ENCODE data around the gene CREBBP.
A peak's percentile ranks its signal among the peaks of the same experiment; 100 is the strongest.

Gene CREBBP

DNA sequence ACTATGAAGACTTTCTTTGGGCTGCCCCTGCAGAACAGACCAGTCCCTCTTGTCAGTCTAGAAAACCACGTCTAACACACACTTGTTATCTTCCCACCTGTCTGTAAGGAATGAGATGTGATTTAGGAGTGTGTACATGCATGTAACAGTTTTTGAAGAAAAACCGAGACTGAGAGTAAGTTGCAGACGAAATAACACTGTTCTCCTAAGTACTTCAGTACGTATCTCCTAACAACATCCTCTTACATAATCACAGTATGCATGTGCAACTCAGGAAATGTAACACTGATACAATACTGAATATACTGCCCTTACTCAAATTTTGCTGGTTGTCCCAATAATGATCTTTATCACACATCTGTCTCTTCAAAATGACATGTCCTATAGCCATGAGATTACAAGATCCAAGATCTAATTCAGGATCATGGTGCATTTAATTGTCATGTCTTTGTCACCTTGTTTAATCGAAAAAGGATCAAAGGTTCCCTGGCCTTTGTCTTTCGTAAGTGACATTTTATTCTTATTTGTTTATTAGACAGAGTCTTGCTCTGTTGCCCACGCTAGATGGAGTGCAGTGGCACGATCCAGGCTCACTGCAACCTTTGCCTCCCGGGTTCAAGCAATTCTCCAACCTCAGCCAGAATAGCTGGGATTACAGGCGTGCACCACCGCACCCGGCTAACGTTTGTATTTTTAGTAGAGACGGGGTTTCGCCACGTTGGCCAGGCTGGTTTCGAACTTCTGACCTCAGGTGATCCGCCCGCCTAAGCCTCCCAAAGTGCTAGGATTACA is 25.6 kb downstream of the CREBBP start:
- no peak for DNase-seq

DNA sequence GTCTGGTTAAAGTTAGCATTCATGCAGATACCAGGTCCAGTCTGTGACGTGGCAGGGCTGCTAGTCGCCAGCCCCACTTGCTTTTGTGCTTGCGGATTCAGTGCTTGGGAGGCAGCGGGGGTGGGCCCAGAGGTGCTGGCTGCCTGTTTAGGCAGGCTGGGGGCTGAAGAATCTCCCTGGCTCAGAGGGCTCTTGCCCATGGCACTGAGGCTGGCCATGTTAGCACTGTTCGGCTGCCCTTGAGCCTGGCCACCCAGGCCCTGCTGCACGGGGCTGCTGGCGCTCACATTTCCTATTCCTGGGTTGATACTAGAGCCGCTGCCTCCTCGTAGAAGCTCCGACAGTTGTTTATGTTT is 30.0 kb downstream of the CREBBP start:
- no peak for DNase-seq

DNA sequence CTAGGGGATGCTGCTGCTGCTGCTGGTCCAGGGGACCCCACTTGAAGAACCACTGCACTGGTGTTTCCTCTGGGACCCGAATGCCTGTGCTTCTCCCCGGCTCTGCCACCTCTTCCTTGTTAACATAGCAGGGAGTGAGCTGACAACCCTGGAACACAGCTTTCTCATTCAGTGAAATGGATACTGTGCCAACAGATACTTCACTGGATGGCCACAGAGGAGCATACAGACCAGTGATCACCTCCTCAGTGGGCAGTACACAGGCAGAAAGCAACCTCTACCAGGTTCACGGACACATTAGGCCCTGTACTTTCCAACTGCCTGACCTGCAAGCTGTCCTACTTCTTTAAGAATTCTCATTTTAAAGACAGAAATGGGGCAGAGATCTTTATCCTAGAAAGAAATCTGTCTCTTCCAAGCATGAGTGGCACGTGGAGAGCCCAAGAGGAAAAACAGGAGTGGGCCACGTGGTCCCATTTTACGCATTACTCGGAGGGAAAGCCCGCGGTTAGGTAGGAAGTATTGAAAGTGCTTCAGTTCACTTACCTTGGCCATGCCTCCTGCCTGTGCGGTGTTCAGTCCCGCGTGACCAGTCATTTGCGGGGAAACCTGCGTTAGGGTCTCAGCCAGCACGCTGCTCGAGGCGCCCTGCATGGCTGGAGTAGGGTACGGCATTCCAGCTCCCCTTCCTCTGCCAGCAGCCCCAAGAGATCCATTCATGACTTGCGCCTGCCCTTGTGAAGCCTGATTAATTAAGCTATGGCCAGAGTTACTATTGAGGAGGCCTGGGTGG is 30.6 kb downstream of the CREBBP start:
- DNase-seq = no peak

DNA sequence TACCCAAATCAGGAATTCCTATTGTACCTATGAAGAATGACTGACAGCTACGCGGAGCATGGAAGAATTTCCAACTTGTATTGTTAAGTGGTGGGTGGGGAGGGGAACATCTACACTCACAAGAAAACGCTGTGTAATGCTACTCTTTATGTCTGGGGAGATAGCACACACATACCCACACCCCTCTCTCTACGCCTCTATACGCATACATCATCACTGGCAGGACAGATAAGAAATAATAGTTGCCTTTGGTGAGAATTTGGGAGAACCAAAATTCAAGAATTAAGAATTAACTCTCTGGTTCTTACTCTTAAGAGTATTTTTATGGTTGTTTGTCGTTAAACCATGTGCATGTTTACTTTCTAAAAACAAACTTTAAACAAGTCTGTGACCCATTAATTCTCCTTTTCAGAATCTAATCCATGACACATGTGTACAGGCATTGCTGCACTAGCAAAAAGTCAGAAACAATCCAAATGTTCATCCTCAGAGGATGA is 33.9 kb downstream of the CREBBP start:
- DNase-seq = no peak

DNA sequence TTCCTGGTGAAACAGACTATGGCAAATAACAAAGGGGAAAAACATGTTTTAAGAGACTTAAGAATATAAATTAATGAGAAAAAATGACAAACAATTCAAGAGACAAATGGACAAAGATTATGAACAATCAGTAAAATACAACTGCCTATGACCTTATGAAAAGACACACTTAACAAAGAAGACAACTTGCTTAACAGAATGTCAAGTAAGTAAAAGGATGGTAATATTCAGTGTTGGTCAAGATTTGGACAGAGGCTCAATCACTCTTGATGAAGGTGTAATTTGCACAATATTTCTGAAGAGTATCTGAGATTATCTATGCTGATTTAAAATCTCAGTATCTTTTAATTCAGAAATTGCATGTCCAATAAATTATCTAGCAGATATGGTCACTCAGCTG is 34.4 kb downstream of the CREBBP start:
- no peak for DNase-seq

DNA sequence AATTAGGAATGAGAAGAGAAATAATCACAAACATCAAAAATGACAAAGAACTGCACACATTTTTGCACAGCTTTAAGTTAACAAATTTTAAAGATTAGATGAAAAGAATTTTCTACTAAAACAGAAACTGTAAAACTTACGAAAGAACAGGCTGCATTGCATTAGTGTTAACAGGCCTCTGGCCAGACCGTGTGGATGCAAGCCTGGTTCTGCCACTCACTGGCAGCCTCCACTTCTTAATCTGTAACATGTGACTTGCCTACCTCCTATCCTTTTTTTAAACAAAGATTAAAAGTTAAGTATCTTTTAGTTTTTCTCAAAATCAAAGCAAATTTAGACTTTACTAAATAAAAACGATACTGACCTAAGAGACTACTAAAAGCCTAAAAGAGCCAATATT is 37.5 kb downstream of the CREBBP start:
- no peak for DNase-seq

DNA sequence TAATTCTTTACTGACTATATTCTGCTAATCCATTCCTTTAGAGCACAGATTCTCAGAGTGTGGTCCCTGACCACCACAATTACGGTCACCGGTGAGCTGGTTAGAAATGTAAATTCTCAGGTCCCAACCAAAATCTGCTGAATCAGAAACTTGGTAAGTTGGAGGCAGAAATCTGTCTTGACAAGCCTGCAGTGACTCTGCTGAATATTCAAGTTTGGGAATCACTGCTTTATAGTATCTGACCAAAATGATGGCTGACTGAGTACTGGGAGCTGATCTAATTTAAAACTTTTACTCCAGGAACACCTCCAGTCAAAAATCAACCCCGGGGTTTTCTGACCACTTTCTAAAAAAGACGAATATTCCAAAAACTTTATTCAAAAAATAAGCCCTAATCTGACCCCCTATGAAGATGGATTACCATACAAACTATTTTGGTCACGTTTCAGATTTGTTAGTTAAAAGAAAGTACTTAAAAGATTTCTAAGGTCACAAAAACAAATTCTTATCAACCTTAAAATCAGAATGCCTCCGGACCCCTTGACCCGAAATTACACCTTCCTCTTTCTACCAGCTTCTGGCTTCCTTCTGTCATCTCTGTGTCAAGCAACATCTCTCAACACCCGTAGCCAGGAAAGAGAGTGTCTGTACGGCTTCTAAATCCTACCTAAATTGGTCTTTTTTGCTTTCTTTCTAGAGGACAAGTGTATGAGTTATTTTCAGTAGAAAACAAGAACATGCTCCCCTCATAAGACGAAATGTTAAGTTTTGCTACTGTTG is 38.6 kb downstream of the CREBBP start:
- no peak for DNase-seq

DNA sequence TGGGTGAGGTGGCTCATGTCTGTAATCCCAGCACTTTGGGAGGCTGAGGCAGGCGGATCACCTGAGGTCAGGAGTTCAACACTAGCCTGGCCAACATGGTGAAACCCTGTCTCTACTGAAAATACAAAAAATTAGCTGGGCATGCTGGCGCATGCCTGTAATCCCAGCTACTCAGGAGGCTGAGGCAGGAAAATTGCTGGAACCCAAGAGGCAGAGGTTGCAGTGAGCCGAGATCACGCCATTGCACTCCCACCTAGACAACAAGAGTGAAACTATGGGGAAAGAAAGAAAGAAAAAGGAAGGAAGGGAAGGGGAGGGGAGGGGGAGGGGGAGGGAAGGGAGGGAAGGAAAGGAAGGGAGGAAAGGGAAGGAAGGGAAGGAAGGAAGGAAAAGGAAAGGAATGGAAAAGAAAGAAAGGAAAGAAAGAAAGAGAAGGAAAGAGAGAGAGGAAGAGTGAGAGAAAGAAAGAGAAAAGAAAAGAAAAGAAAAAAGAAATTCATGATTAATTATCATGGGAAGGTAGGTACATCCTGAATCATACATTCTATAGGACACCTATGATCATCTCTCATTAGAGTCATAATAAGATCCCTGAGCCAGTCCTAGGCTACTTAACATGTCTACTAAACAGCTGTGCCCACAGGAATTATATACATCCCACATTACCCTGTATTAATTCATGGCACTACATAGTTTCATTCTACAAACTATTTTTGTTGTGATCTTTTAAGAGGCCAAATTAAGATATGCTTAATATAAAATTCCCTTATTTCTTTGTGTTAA is 40.9 kb downstream of the CREBBP start:
- DNase-seq = no peak

DNA sequence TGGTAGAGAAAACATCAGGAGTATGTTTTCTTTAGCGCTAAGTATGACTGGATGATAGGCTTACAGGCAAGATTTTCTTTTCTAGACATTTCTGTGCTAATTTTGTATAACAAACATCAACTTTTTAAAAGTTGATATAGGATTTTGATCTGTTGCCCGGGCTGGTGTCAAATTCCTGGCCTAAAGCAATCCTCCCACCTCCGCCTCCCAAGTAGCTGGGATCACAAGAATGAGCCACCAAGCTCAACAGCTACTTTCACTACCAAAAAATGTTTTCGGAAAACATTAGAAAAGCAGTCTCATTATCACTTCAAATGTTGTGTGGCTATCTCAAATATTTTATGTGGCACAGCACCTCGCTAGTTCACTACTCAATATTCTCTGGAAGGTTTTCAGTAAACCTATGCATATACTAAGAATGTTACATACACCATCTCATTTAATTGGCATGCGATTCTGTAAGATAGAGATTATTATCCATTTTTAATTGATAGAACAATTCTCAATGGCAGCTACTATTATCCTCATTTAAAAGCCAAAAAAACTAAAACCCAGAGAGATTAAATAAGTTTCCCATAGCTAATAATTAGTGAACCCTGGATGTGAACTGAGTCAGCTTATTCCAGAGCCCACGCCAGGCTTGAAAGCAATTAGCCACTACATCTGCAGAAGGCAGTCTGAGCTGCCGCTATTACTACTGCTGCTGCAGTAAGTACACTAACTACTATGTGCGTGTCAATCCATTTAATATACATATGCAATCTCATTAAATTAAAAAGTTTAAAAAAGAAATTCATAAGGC is 41.7 kb downstream of the CREBBP start:
- DNase-seq = peak; percentile 24

DNA sequence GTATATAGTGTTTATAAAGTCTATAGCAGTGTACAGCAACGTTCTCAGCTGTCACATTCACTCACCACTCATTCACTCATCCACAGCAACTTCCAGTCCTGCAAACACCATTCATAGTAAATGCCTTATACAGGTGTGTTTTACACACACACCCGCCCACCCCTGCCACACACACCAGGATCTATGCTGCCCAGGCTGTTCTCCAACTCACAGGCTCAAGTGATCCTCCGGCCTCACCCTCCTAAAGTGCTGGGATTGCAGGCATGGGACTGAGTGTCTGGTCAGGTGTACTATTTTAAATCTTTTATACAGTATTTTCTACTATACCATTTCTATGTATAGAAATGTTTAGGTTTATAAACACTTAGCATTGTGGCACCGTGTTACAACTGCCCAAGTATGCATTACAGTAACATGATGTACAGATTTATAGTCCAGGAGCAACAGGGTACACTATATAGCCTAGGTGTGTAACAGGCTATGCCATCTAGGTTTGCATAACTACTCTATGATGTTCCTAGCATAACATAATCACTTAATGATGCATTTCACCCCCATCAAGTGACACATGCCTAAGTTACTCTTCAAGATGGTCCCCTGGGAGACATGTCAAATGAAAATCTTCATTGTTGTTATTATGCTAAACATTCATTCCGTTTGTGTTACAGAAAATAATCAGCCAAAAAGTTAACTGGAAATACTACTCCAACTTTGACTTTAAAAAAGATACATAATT is 42.5 kb downstream of the CREBBP start:
- no peak for DNase-seq

DNA sequence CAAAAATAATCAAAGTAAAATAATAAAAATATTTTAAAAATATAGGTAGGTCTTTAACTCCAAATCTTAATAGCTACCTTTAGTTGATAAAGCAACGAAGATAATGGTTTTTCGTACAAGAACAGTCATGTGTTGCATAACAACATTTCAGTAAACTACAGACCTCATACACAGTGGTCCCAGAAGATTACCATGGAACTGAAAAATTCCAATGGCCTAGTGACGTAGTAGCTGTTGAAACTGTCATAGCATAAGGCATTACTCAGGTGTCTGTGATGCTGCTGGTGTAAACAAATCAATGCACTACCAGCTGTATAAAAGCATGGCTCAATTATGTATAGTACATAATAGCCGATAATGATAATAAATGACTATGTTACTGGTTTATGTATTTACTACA is 43.9 kb downstream of the CREBBP start:
- DNase-seq = no peak

DNA sequence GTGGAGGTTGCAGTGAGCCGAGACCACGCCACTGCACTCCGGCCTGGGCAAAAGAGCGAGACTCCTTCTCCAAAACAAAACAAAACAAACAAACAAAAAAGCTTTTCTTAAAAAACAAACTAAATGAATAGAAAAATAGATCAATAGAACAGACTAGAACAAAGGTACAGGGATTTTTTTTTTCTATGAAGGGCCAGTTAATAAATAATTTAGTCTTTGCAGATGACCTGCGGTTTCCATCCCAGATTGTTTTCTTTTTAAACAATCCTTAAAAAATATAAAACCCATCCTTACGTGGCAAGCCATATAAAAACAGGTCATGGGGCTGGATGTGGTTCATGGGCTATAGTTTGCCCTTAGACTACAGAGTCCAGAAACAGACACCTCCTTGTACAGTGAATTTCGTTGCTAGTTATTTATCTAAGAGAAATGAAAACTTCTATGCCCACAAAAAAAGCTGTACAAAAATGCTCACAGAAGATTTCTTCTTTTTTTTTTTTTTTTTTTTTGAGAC is 45.4 kb downstream of the CREBBP start:
- DNase-seq = no peak

DNA sequence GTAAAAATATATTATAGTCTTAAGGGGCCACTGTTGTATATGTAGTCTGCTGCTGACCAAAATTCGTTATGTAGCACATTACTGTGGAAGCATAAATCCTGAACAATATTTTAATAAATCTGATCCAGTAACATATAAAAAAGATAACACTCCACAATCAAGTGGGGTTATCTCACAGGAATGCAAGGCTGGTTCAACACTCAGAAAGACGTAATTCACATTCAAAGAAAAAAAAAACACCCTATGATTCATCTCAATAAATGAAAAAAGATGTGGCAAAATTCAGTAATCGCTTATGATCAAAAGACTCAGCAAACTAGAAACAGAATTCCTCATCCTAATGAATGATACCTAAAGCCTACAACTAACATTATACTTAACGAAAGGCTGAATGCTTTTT is 47.8 kb downstream of the CREBBP start:
- no peak for DNase-seq

DNA sequence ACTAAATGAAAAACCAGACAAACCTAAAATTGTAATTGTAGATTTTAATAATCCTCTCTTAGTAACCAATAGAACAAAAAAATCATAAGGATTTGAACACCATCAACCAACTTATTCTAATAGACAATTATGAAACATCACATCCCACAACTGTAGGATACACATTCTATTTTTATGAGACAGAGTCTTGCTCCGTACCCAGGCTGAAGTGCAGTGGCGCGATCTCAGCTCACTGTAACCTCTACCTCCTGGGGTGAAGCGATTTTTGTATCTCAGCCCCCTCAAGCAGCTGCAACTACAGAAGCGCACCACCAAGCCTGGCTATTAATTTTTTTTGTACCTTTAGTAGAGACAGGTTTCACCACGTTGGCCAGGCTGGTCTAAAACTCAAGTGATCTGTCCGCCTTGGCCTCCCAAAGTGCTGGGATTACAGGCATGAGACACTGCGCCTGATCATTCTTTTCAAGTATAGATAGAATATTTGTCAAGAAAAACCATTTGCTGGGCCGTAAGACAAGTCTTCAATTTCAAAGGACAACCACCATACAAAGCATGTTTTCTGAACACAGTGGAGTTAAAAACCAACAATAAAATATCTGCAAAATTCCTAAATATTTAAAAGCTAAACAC is 49.8 kb downstream of the CREBBP start:
- DNase-seq = no peak

DNA sequence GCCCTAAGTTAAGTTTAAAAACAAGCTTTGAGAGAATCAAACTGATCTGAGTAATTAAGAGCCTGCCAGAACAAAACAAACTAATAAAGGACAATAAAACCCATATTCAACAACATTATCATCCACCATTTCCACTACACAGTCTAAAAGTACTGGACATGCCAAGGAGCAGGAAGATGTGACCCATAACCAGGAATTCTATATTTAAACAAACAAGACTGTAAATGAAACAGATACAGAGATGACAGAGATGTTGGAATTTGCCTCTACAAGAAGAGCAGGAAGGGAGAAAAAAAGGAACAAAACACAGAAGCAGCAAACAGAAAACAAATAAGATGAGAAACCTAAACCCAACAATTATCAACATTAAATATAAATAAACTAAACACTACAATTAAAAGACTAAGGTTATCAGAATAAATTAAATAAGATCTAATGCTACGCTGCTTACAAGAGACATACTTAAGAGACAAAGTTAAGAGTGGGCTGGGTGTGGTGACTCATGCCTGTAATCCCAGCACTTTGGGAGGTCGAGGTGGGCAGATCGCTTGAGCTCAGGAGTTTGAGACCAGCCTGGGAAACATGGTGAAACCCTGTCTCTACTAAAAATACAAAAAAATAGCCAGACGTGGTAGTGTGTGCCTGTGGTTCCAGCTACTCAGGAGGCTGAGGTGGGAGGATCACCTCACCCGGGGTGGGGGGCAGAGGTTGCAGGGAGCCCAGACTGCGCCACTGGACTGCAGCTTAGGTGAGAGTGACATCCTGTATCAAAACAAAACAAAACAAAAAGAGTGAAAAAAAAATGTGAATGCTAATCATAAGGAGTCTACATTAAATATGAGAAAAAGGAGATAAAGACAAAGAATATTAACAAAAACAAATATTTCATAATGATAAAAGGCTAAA is 50.6 kb downstream of the CREBBP start:
- no peak for DNase-seq

DNA sequence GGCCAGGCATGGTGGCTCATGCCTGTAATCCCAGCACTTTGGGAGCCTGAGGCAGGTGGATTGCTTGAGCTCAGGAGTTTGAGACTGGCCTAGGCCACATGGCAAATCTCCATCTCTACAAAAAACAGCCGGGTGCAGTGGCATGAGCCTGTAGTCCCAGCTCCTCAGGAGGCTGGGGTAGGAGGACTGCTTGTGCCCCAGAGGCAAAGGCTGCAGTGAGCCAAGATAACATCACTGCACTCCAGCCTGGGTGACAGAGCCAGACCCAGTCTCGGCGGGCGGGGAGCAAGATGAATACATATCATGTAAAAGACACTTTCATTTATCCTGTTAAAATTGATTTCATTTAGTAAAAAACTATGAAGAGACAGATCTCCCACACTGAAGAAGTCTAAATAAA is 54.6 kb downstream of the CREBBP start:
- DNase-seq = no peak

DNA sequence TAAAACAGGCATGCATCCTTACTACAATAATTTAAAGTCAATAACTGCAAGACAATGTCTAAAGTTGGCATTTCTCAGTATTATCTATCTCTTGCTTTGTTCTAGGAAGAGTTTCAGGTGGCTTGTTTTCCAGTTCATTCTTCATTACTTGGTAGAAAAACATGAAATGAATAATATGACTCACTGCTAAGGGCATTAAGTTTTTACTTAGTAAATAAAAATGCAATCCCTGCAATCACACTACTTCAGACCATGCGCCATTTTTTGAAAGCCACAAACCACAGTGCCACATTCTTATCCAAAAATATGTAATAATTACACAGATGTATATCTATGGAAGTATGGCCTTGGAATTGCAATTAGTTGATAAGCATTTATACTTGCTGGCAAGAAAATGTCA is 55.4 kb downstream of the CREBBP start:
- DNase-seq = peak; percentile 37

DNA sequence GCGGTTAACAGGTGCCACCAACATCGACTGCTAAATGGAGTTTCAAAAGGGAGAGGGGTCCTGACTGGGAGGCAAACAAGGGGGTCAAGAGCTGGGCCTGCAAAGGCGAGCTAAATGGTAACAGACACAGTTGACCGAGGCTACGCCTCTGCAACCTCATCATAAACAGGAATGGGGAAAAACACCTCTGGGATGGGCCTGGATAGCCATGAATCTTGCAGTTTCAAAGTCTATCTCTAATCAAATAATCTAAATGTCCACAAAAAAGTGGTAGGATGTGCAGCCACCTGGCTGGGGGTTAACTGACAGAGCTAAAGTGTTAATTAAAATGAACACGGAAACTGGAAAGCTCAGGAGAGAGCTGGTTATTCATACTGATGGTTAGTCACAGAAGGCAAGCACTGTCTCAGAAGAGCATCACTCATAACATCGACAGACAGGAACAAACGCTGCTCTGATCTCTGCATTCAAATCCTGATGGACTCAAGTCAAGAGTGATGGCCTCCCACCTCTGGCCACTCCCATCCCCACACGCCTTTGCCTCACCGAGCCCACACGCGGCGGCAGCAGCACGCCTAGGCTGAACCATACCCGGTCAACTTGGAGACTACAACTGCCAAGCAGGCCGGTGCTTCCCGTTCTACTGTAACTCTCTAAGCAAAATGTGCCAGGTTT is 56.3 kb downstream of the CREBBP start:
- DNase-seq = no peak

DNA sequence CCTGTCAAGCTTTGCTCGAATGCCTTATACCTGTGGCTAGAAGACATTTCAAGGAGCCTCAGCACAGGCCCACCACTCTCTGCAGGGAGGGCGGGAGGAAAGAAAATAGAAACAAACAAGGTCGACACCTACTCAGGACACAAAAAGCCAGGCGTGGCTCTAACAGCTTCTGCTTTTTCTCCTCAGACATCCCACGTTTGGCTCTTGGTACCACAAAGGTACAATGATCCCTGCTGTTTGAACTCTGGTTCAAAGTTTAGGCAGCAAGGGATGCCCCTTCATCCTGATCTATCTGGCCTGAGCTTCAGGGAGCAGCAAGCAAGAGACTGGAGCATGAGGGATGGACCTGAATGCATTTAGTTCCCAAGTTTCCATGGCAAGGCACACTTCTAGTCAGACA is 57.1 kb downstream of the CREBBP start:
- DNase-seq = no peak
